Heart left ventricle (tissue), 13 donors: Measurements from ENCODE around the gene FBN1.

Experiments used
- CTCF ChIP-seq, 12 donors: fragments of 200-600 bp; sonication (generic) in 4 of 12; IDR thresholded peaks; one replicate each; pipeline versions ENCODE4 v1.5.0 to v1.8.0; 2018 to 2022; ENCODE audit warnings: antibody characterized with exemption in 12 of 12, mild to moderate bottlenecking in 5 of 12
- POLR2A ChIP-seq, 2 donors: fragments of 450-650 bp; IDR thresholded peaks; one replicate each; pipeline ENCODE4 v1.6.1; 2017; ENCODE audit warnings: antibody characterized with exemption in 2 of 2, mild to moderate bottlenecking in 2 of 2, moderate library complexity in 2 of 2
- donor health status: ischemic (EF 13 %, LVEDD 7.1; RV severe dilation, severe dysfunction).
- donor health status: DM: no; HTN: yes; CAD: no.
- donor health status: DM: no; HTN: no; CAD: no.
- donor health status: ischemic (EF 25% LVEDD 6.9; RV normal size, moderate dysfunction).
- donor health status: ischemic (EF 25% LVEDD 5.7; RV mildly dilated, moderate dysfunction).
- donor health status: ischemic (EF 35%, LVEDD 5.7; RV mildly dilated, moderate dysfunction).
- donor health status: nonischemic (EF 11% LVEDD 7.7; RV severe dilation, severe dysfunction).
- donor health status: DM: yes; HTN: yes; CAD: no.
- donor health status: PGD.
- donor health status: ischemic (EF 29% LVEDD 5.4; RV normal size, mild dysfunction).
- donor health status: nonischemic (EF 23%, LVEDD 6.1; RV moderate dilation, normal function).

- TF ChIP-seq POLR2A (IDR thresholded peaks at IDR 0.05), result no peak
- no peak for TF ChIP-seq CTCF (IDR thresholded peaks at IDR 0.05)
Measured at GRCh38 chr15:48407646-48408045, 237.9 kb downstream of the FBN1 start.
